ENCODE results near the gene PRCP.

The PRCP gene

DNA sequence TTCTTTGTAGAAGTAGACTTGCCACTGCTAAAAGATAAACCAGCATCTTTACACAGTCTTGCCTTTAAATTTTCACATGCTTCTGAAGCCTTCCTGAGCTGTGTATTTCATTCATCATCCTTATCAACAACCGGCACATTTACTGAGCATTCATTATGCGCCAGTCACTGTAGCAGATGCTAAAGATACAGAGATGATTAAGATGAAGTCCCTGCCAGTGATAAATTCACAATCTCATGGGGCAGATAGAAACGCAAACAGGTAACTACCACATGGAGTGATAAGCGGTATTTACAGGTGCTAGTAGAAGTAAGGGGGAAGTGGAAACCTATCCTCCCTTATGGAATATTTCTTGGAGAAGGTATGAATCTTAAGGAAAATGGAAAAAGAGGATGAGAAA is 67.2 kb downstream of the PRCP start:
- TF ChIP-seq EZH2phosphoT487 (conservative IDR thresholded peaks at IDR 0.05; ENCODE audit: low read length) = no peak
- TF ChIP-seq, protein P1, sequence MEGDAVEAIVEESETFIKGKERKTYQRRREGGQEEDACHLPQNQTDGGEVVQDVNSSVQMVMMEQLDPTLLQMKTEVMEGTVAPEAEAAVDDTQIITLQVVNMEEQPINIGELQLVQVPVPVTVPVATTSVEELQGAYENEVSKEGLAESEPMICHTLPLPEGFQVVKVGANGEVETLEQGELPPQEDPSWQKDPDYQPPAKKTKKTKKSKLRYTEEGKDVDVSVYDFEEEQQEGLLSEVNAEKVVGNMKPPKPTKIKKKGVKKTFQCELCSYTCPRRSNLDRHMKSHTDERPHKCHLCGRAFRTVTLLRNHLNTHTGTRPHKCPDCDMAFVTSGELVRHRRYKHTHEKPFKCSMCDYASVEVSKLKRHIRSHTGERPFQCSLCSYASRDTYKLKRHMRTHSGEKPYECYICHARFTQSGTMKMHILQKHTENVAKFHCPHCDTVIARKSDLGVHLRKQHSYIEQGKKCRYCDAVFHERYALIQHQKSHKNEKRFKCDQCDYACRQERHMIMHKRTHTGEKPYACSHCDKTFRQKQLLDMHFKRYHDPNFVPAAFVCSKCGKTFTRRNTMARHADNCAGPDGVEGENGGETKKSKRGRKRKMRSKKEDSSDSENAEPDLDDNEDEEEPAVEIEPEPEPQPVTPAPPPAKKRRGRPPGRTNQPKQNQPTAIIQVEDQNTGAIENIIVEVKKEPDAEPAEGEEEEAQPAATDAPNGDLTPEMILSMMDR (IDR thresholded peaks at IDR 0.05; ENCODE audit: insufficient read depth, low read length, poor library complexity, severe bottlenecking) = no peak
- Histone ChIP-seq H3K79me2 (ENCODE audit: insufficient read depth, low read length) (no peaks in the 10 kb centered on the region), H4K20me1 (ENCODE audit: low read depth, low read length) (no peaks in the 10 kb centered on the region)

DNA sequence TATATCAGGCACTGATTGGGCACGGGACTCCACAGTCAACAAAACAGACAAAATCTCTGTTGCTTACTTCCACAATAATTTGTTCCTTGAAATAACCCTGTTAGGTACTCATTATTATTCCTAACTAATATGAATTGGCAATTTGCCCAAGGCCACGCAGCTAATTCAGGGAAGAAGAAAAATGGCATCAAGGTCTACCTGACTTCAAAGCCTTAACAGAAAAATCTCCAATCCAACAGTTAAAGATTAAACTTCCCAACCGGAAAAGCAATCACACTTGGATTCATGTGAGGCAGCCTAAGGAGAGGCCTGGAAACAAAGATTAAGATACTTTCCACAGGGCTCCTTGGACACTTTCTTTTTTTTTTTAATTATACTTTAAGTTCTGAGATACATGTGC is 68.9 kb downstream of the PRCP start:
- H2AFZ ChIP-seq (ENCODE audit: low read depth, low read length, severe bottlenecking) = no peak overlapping the region
- no peak for TF ChIP-seq EZH2phosphoT487 (conservative IDR thresholded peaks at IDR 0.05; ENCODE audit: low read length)
- TF ChIP-seq, protein P1 (IDR thresholded peaks at IDR 0.05; ENCODE audit: insufficient read depth, low read length, poor library complexity, severe bottlenecking) = no peak
- H3K27ac ChIP-seq (ENCODE audit: low read depth, low read length) = no peak overlapping the region
- no peaks in the 10 kb centered on the region for H3K79me2 ChIP-seq (ENCODE audit: insufficient read depth, low read length)
- no peaks in the 10 kb centered on the region for H3F3A ChIP-seq (ENCODE audit: insufficient read depth)
- no peaks in the 10 kb centered on the region for H3K9me3 ChIP-seq (ENCODE audit: insufficient read depth, low read length)
- no peaks in the 10 kb centered on the region for H4K20me1 ChIP-seq (ENCODE audit: low read depth, low read length)
- no peaks in the 10 kb centered on the region for H3K9me2 ChIP-seq (replicated peaks; ENCODE audit: insufficient read depth, low read length)
- no peaks in the 10 kb centered on the region for H3K36me3 ChIP-seq (ENCODE audit: low read length)
- H3K9ac ChIP-seq (ENCODE audit: low read length) = no peak overlapping the region
- no peak overlapping the region for H3K4me2 ChIP-seq (ENCODE audit: low read depth, low read length, poor library complexity, severe bottlenecking)
- no peaks in the 10 kb centered on the region for H3K27me3 ChIP-seq (ENCODE audit: low read length)
- H3K4me3 ChIP-seq (ENCODE audit: insufficient read depth, low read length, poor library complexity, severe bottlenecking) = no peak overlapping the region

More for the DNA sequence above, 67.2 kb downstream of the PRCP start:
- Histone ChIP-seq H3K9me3 (ENCODE audit: insufficient read depth, low read length) (no peaks in the 10 kb centered on the region), H3K27me3 (ENCODE audit: low read length) (no peaks in the 10 kb centered on the region), H3K9ac (ENCODE audit: low read length) (no peak overlapping the region), H3K27ac (ENCODE audit: low read depth, low read length) (no peak overlapping the region), H3K9me2 (replicated peaks; ENCODE audit: insufficient read depth, low read length) (no peaks in the 10 kb centered on the region), H3F3A (ENCODE audit: insufficient read depth) (no peaks in the 10 kb centered on the region), H3K4me2 (ENCODE audit: low read depth, low read length, poor library complexity, severe bottlenecking) (no peak overlapping the region), H2AFZ (ENCODE audit: low read depth, low read length, severe bottlenecking) (no peak overlapping the region), H3K36me3 (ENCODE audit: low read length) (no peaks in the 10 kb centered on the region), H3K4me3 (ENCODE audit: insufficient read depth, low read length, poor library complexity, severe bottlenecking) (no peak overlapping the region)

DNA sequence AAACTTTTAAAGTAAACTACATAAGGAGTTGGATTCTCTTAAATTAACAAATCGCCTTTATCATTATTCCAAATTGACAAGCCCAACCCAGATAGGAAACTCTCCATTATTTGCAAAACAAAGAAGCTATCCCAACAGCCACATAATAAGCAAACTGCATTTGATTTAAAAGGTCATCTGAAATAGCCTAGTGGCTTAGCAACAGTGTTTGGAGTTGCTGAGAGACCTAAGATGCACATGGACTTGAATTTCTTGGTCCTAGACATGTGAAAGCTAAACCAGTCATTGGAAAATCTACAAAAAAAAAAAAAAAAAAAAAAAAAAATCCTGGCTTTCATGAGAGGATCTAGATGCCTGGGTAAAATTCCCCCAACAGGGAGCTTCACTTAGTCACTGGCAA is 69.5 kb downstream of the PRCP start:
- Histone ChIP-seq H3K27ac (ENCODE audit: low read depth, low read length) (no peak overlapping the region), H3K27me3 (ENCODE audit: low read length) (no peaks in the 10 kb centered on the region), H3K4me3 (ENCODE audit: insufficient read depth, low read length, poor library complexity, severe bottlenecking) (no peak overlapping the region), H3K9me2 (replicated peaks; ENCODE audit: insufficient read depth, low read length) (no peaks in the 10 kb centered on the region), H3K4me2 (ENCODE audit: low read depth, low read length, poor library complexity, severe bottlenecking) (no peak overlapping the region), H3K9ac (ENCODE audit: low read length) (no peak overlapping the region), H3K79me2 (ENCODE audit: insufficient read depth, low read length) (no peaks in the 10 kb centered on the region), H3F3A (ENCODE audit: insufficient read depth) (no peaks in the 10 kb centered on the region), H4K20me1 (ENCODE audit: low read depth, low read length) (no peaks in the 10 kb centered on the region), H2AFZ (ENCODE audit: low read depth, low read length, severe bottlenecking) (no peak overlapping the region), H3K36me3 (ENCODE audit: low read length) (no peaks in the 10 kb centered on the region), H3K9me3 (ENCODE audit: insufficient read depth, low read length) (no peaks in the 10 kb centered on the region)
- TF ChIP-seq EZH2phosphoT487 (conservative IDR thresholded peaks at IDR 0.05; ENCODE audit: low read length) = no peak

DNA sequence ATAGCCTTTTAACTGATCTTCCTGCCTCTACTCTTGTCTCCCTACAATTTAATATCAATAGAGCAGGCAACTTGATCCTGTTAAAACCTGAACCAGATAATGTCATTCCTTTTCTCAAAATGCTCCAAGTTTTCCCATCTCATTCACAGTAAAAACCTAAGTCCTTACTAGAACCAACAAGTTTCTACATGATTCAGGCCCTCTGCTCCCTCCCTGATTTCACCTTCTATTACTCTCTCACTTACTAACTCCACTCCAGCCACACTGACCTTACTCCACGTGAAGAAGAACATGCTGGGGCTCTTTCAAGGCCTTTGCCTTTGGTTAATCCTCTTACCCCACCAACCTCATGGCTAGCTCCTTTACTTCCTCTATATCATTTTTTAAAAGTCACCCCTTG is 71.1 kb downstream of the PRCP start:
- TF ChIP-seq, protein P1 (IDR thresholded peaks at IDR 0.05; ENCODE audit: insufficient read depth, low read length, poor library complexity, severe bottlenecking) = no peak
- TF ChIP-seq EZH2phosphoT487 (conservative IDR thresholded peaks at IDR 0.05; ENCODE audit: low read length) = no peak
- H3K9me2 ChIP-seq (replicated peaks; ENCODE audit: insufficient read depth, low read length) = no peaks in the 10 kb centered on the region
- H3K27ac ChIP-seq (ENCODE audit: low read depth, low read length) = no peak overlapping the region
- H3K4me2 ChIP-seq (ENCODE audit: low read depth, low read length, poor library complexity, severe bottlenecking) = no peak overlapping the region
- no peak overlapping the region for H2AFZ ChIP-seq (ENCODE audit: low read depth, low read length, severe bottlenecking)
- H4K20me1 ChIP-seq (ENCODE audit: low read depth, low read length) = no peaks in the 10 kb centered on the region
- no peaks in the 10 kb centered on the region for H3K79me2 ChIP-seq (ENCODE audit: insufficient read depth, low read length)
- H3F3A ChIP-seq (ENCODE audit: insufficient read depth) = no peaks in the 10 kb centered on the region
- no peak overlapping the region for H3K9ac ChIP-seq (ENCODE audit: low read length)
- H3K27me3 ChIP-seq (ENCODE audit: low read length) = no peaks in the 10 kb centered on the region
- H3K4me3 ChIP-seq (ENCODE audit: insufficient read depth, low read length, poor library complexity, severe bottlenecking) = no peak overlapping the region
- H3K9me3 ChIP-seq (ENCODE audit: insufficient read depth, low read length) = no peaks in the 10 kb centered on the region
- H3K36me3 ChIP-seq (ENCODE audit: low read length) = no peaks in the 10 kb centered on the region
